Smooth muscle cell of the brain vasculature (primary cell): Measurements from ENCODE around the gene THBS4.
A peak's percentile ranks its signal among the peaks of the same experiment; 100 is the strongest.

Source experiments
- DNase-seq: peaks from one replicate; pipeline ENCODE4 v3.0.0-alpha.2; 2012; ENCODE audit warnings: low read depth, low spot score

Gene THBS4

GRCh38 chr5:80034962-80035821, at the start of gene THBS4:
TSS of gene THBS4 (plus strand) at chr5:80035348. CDS start at chr5:80035538, 190 bp downstream.
- DNase-seq, result no peak

GRCh38 chr5:79986260-79986659, 48.9 kb upstream of the THBS4 start:
- DNase-seq, result no peak

GRCh38 chr5:79990205-79990597, 44.9 kb upstream of the THBS4 start:
- no peak for DNase-seq

- peak; percentile 61 for DNase-seq
Measured at GRCh38 chr5:79990598-79991507, 44.3 kb upstream of the THBS4 start, which contains the start of gene MTX3. TSS of gene MTX3 (minus strand) at chr5:79991262. CDS start at chr5:79991238, 24 bp downstream.

GRCh38 chr5:79992891-79993657, 42.1 kb upstream of the THBS4 start:
- DNase-seq, result no peak

- no peak for DNase-seq
Measured at GRCh38 chr5:79999722-80000121, 35.4 kb upstream of the THBS4 start.

GRCh38 chr5:80002677-80003076, 32.5 kb upstream of the THBS4 start:
- no peak for DNase-seq

- DNase-seq, result no peak
Measured at GRCh38 chr5:80008995-80009765, 26.0 kb upstream of the THBS4 start.

GRCh38 chr5:80010754-80011392, 24.3 kb upstream of the THBS4 start:
- DNase-seq, result no peak

- no peak for DNase-seq
Measured at GRCh38 chr5:80025069-80025468, 10.1 kb upstream of the THBS4 start.

- DNase-seq, result no peak
Measured at GRCh38 chr5:80026841-80027240, 8.3 kb upstream of the THBS4 start.

GRCh38 chr5:80031109-80031508, 4.0 kb upstream of the THBS4 start:
- DNase-seq, result no peak

- no peak for DNase-seq
Measured at GRCh38 chr5:80033513-80033912, 1.6 kb upstream of the THBS4 start.

GRCh38 chr5:80034559-80034958, 589 bp upstream of the THBS4 start:
- no peak for DNase-seq

GRCh38 chr5:80035839-80036238, 691 bp downstream of the THBS4 start:
- DNase-seq, result no peak

GRCh38 chr5:80036615-80037014, 1.5 kb downstream of the THBS4 start:
- no peak for DNase-seq

- DNase-seq, result no peak
Measured at GRCh38 chr5:80037366-80037765, 2.2 kb downstream of the THBS4 start.

GRCh38 chr5:80039650-80040049, 4.5 kb downstream of the THBS4 start:
- DNase-seq, result no peak

GRCh38 chr5:80041527-80041926, 6.4 kb downstream of the THBS4 start:
- DNase-seq, result no peak

- DNase-seq, result no peak
Measured at GRCh38 chr5:80042330-80042729, 7.2 kb downstream of the THBS4 start.
